Renal pelvis (tissue), 4 donors: Measurements from ENCODE around the gene ARHGEF10L. TPM values are rescaled to one million over a fixed set of nuclear protein-coding genes. Genes with fewer than 3 reads are reported as not detected.

ENCODE experiments used
- DNase-seq: peaks from one replicate; pipeline ENCODE4 v3.0.0-alpha.2; 2013
- polyA plus RNA-seq, 3 donors: library from polyadenylated mRNA; unstranded; fragments of 120-200 nt; gene quantifications; one replicate each; pipeline ENCODE4 v1.2.1, GENCODE V29; 2013; ENCODE audit not compliant: insufficient read length in 3 of 3

ARHGEF10L gene
- polyA plus RNA-seq, 3 donors, result 49.1 to 57.4 (median 56.4) TPM

DNA sequence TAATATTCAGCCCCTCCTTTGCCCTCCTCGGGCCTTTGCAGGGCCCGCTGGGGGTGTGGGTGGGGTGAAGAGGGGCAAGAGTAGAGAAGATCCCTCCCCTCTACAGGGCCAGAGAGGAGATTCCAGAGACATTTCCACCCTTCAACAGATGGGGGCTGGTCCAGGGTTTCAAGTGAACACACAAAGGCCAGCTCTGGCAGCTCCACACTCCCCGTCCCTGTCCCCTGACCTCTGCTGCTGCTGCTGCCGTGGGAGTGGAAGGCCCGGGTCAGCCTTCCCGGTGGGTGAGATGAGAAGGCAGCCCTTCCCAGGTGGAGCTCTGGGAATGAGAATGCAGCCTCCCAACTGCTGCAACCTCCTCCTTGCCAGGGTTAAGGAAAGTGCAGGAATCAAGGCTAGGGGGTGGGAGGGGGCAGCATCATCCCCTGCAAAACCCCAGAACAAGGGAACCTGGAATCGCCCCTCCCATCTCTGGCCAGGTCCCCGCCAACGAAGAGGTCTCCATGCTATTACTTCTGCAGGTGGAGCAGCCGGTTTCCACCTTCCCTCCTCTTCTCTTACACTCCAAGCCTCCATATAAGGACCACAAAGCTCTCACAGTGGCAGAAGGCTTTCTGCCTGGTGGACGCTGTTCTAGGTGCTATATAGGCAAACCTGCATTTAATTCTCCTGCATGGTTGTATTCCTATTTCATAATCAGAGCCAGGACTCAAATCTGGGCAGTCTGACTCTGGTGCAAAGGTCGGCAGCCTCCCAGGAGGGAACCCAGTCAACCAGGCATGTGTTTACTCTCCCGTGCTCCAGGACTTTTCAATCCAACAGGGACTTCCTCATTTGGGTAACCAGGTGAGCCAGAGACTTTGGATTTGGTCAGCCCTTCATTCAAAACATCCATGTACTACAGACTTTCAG lies 22.9 kb upstream of the ARHGEF10L start:
- no peak for DNase-seq

DNA sequence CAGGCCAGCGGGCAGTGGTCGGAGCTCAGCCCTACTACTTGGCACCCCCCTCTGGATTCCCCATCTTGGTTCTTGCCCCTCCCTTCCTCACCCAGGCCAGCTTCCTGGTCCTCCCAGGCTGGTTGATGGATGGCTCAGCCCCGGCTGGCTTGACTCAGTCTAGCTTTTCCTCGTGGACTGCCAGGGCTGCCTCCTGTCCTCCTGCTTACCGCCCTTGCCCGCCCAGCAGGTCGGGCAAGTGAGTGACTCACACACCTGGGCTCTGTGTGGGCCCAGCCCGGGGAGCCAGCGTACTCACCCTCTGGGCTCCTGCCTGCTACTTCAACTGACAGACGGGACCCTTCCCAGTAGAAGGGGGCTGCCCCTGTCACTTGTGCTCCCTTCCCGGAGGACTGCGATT lies 19.5 kb upstream of the ARHGEF10L start:
- no peak for DNase-seq

DNA sequence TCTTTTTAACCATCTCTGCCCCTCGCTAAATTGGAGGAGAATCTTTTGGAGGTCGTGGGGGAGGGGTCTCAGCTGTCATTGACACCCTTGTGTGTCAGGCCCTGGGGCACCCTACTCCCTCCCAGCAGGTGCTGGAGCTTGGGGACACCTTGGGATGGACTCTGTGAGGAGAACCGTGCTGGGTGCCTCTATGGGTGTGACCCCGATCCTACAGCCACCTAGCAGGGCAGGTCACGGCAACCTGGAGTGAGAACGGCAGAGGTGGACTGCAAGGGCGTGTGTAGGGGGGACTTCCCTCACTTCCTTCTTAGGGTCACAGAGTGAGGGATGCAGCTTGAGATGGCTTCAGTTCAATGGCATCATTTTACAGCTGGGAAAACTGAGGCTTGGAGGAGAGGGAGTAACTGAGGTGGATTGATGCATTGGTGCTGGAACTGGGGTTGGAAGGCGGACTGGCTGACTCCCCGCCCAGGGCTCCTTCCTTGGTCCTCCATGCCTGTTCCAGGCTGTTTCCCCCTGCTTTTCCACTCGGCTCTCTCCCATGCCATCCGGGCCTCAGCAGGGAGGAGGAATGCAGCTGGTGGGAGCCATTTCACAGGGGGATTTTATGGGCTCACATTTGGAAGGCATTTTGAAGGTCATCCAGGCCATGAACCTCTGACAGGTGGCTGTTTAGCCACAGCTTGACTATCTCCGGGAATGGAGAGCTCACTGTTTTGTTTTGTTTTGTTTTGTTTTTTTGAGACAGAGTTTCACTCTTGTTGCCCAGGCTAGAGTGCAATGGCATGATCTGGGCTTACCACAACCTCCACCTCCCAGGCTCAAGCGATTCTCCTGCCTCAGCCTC lies 18.8 kb upstream of the ARHGEF10L start:
- no peak for DNase-seq

DNA sequence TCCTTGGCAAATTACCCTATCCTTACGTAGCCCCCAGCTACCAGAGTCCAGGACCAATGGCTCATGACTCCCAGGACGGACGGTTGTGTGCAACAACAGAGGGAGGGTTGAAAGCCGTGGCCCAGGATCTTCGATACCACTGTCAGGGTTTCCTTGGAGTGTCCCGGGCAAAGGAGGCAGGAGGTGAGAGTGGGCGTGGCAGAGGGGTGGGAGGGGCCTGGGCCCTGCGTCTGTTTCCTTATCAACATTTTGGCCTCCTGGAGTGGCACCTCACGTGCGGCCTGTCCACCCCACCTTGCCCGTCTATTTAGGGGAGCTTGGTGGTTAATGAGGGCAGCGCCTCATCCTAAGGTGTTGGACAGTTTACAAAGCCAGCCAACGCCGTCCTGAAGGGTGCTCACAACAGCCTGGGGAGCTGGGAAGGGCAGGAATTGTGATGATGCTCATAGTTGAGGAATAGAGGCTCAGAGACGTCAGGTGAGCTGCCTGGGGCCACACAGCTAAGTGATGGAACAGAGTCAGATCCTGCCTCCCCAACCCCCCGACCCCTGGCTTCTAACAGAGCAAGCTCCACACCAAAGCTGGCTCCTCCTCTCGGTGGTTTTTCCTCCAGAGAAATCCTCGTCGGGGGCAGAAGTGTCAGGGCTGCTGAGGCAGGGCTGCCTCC lies 17.4 kb upstream of the ARHGEF10L start:
- no peak for DNase-seq

DNA sequence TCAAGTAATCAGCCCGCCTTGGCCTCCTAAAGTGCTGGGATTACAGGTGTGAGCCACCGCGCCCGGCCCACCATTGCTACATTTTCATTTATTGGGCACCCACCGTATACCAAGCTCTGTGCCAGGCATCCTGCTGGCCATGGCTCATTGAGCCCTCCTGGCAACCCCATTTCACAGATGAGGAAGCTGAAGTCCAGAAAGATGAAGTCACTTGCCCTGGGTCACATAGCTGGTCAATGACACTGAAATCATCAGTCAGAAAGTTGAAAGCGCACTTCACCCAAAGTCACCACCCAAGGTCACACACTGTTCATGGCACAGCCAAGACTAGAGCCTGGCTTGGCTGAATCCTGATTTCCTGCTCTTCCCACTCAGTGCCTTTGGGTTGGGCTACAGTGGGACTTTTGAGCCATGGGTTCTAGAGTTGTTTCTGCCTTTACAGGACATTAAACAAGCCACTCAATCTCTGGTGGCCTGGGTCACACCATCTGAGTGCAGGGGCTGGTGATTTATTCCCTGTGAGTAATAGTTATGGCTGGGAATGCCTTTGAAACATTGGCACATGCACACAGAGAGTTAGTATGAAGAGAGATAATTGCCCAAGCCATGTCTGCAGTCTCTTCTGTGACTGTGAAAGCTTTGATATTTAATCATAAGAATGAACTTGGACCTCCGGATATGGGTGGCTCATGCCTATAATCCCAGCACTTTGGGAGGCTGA lies 16.0 kb upstream of the ARHGEF10L start:
- no peak for DNase-seq

DNA sequence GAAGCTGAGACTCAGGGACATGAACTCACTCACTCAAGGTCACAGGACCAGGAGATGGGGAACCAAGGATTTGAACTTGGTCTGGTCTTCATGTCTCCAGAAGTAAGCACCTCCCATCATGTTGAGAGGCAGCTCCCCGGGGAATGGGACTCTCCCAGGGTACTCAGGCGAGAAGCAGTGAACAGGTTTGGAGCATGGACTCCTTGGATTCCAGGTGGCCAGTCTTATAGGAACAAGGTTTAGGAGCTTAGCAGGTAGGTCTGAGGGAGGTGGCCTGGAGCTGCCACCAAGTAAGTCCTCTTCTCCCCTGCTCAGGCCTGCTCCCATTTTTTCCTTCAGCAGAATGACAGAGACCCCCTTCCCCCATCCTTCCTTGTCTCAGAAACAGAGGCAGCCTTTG lies 14.9 kb upstream of the ARHGEF10L start:
- DNase-seq, result no peak

DNA sequence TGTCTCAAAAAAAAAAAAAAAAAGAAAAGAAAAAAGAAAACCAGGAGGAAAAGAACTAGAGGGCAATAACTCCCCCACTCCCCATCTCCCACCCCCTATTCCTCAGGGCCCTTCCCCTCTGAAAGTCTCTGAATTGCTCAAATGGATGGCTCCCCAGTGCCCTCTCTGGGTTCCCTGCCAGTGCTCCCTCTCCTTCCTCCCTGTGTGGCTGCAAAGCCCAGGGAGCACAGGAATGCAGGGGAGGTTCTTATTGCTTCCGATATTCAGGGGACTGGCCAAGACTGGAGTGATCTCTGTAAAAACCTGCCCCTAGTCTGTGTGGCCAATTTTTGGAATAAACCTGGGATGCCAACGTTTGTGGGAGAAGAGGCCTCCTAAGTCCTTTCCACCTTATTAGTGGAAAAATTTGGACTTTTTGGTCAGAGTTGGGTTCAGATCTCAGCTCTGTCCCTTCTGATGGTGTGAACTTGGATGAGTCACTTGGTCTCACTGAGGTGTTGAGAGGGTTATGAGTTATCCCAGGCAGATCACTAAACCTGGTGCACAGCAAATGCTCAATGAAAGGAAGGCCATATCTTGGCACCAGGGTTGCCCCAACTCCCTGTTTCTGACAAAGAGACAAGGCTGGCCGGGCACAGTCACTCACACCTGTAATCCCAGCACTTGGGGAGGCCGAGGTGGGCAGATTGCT lies 13.4 kb upstream of the ARHGEF10L start:
- DNase-seq, result no peak

DNA sequence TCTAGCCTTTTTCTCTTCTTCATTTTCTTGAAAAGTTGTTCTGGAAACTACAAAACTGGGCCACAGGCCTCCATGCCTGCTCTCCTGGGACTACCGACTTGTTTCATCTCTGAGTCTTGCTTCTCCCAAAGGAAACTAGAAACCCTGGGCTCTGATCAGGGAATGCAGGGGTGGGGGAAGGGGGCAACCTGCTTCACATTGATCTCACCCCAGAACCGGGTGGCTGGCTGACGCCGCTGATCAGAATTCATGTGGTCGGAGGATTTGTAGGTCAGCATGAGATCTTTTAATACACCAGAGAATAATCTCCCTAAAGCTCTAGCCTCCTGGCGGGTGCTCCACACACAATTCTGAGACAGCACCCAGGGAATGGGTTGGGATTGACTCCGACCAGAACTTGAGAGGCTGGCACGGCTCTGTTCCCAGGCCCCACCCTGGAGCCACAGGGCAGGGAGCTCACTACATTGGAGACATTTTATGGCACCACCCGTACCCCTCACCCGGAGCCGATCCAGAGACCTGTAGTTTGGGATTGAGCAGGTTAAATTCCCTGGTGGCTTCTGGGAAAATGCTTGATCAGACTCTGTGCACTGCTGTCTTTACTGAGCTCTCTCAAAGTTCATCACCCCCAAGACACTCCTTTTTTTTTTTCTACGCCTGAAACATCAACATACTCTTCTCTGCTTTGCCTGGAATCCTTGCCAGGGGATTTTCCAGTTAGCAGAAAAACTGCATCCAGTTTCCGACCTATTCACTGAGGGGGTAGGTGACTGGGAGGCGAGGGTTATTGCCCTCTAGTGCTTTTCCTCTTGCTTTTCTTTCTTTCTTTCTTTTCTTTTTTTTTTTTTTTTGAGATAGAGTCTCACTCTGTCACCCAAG lies 12.2 kb upstream of the ARHGEF10L start:
- no peak for DNase-seq

DNA sequence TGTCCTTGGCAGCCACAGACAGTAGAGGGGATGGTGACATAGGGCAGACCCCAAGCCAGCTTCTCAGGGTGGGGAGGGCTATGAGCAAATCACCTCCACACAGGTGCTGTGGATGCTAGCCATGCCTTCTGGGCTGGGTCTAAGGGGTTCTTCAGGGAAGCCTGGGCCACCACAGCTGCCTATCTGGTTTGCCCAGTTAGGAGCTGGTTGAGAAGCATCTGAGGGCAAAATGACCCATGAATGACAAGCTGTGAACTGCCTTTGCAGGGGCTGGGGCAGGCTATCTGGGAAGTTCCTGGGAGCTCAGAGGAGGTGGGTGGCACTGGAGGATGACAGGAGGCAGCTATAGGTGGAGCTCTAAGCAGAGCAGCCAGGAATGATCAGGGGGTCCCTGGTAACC lies 10.1 kb upstream of the ARHGEF10L start:
- no peak for DNase-seq

DNA sequence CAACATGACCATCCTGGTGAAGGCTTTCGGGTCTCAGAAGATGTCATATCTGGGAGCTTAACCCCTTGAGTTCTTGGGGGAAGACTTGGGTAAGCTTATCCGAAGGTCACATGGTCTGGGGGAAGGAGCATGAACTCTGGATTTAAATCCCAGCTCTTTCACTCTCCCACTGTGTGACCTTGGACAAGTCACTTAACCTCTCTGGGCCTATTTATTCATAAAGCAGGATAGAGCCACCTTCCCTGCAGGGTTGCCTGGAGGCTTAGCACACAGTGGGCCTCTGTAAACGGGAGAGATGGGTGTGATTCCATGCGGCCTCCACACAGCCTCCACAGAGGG lies 8.2 kb upstream of the ARHGEF10L start:
- no peak for DNase-seq

DNA sequence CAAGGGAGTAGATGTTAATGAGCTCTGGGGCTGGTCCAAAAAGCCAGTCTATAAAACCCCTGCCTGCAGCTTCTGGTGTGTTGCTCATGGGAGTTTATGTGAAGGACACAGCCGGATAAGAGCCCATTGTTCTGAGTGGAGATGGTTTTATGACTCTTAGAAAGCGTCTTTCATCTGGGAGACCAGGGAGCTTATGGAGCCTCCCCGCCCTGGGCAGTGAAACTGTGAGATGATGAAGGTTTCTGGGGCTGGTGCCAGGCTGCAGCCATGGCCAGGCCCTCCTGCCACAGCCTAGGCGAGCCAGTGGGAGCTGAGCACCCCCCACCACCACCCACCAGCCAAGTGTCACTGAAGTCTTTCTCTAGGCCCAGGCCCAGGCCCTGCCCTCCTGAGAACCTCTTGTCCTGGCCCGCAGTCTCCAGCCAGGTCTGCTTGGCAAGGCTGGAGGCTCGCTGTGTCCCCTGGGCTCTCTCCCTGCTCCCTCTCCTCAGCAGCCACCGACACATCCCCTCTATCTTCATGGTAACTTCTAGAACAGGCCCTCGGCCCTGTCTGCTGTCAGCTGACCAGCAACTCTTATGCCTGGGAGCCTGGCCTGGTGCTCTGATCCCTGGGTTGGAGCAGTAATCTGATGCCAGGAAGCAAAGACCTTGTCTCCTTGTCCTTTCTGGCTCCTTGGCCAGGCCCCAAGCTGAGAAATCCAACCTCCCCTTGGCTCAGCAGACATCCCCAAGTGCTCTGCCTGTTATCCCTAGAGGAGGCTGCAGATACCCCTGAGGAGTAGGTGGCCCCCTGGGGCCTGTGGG lies 7.6 kb upstream of the ARHGEF10L start:
- DNase-seq, result no peak

DNA sequence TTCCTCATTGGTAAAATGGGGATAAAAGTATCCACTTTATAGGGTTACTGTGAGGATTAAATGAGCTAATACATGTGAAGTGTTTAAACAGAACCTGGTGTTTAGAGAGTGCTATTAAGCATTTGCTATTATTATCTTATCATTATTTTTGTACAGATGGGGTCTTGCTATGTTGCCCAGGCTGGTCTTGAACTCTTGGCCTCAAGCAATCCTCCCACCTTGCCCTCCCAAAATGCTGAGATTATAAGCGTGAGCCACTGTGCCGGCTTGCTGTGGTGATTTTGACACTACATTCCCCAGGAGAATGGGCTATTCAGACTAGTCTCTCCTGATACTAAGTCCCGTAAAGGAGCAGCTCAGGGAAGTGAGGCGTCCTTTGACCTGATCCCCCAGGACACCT lies 6.3 kb upstream of the ARHGEF10L start:
- no peak for DNase-seq

DNA sequence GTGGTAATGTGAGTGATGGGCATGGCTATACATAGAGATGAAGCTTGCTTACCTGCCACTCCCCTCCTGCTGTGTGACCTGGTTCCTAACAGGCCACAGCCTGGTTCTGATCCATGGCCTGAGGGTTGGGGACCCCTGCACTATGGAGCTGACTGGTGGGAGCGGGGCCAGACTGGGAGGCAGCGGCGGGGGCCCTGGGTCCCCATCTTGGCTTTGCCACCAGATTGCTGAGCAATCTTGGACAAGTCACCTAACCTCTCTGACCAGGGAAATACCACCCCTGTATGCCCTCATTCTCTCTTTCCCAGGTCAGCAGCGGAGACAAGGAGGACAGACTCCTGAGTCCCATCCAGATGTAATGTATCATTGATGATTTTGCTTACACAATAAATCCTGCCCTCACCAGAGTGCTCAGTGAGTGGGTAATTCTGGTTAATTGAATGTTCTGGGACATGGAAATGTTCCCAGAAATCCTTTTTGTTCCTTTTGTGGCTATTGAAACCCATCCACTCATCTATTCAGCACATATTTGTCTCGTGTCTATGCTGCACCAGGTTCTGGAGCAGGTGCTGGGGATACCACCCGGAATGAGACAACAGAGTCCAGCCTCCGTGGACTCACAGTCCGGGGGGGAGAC lies 4.1 kb upstream of the ARHGEF10L start:
- no peak for DNase-seq

DNA sequence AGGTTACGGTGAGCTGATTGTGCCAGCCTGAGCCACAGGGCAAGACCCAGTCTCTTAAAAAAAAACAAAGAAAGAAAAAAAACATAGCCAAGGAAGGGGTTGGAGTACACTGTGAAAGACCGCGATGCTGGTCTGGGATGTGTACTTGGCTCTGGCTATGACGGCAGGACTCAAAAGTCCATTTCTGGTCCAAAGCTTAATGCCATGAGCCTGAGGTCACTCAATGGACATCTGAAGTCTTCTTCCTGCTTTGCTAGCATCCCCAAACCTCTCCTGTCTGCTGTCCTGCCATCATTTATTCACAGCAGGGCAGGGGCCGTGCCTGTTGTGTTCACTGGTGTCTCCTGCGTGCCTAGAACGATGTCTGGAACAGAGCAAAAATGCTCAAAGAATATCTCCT lies 1.5 kb upstream of the ARHGEF10L start:
- DNase-seq, result no peak

DNA sequence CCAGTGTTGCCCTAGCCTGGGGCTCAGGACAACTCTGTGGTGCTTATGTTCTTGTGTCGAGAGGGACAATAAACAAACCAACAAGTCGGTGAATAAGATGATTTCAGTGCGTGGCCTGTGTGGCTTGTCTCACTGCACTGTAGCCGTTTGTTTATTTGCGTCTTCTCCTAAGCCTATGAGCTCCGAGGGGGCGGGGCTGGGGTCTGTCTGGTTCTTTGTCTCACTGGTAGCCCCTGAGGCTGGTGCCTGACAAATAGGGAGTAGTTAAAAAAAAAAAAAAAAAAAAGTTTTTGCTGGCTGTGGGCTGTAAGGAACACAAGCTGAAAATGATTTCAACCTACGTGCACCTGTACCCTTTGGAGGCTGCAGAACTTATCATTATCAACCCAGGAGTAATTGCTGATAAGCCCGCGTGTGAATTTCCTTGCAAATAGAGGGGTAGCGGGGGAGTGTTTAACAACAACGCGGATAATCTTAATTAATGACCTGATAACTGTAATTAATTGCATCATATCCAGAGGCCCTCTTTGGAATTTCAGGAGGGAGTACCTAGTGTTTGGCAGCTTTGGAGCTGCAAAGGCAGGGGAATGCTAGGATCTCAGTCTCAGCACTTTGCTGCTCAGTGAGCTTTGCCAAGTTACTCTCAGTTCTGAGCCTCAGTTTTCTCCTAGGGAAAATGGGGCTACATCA lies 925 bp upstream of the ARHGEF10L start:
- peak; percentile 92 for DNase-seq

DNA sequence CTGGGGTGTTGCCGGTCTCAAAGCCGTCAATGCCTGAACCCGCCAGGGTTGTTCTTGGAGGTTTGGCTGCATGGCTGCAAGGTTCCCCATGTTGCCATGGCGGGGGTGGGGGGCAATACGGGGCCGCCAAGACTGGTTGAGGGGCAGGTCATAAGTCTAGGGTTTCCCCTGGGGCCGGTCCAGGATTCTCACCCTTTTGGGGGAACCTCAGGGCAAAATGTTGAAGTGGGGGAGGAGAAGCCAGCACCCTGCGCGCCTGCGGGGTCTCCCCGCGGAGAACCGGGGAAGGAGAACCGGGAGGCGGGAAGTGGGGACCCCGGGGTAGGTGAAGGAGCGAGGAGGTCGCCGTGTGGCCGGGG lies 401 bp upstream of the ARHGEF10L start:
- no peak for DNase-seq

DNA sequence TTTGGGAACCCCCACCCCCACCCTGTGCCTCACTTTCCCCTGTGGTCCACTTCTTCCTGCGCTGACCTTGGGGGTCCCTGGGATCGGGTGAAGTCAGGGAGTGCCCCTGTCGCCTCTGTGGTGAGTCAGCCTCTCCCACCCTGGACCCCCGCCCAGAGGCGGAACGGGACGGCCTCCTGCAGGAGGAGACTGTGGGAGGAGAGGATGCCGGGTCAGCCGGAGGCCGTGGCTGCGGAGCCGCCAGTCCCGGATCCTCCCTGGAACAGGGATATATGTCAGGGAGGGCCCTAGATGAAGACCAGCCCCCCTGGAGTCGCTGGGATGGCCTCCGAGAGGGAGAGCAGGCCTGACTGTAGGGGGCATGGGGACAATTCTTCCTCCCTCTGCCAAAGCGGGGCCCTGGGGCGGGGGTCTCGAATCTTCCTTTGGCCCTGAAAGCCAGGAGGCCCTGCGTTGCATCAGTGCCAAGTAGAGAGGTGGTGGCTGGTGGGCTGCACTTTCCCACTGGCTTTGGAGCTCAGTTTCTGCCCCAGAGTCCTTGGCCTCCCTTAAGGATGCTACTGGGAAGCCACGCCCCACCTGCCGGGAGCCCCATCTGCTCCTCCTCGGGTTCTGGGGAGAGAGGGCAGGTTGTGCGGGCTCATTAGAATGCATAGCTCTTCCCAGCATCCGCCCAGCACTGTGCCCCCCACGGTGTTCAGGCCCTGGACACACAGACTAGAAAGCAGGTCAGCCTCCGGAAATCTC lies 930 bp downstream of the ARHGEF10L start:
- DNase-seq, result peak; percentile 88

DNA sequence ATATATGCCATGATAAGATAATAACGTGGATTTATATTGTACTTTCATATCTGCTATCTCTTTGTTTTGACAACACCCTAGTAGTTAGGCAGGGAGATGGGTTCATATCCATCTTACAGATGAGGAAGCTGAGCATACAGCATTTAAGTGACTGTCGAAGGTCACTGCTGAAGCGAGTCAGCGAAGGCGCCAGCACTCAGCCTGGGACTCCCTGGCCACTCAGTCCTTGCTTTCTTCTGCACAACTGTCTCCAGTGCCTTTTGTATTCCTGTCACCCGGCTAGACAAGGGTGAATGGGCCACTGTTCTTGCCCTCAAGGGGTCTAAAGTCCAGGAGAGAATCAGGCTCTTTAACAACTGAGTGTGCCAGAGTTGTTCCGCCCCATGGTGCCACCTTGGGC lies 3.1 kb downstream of the ARHGEF10L start:
- DNase-seq, result no peak
